HG02588 (cell line): ENCODE results near the gene TPSD1.
"Not testable (repeated sequence)": the region's sequence is repeated elsewhere in the genome, so short reads cannot be mapped to it uniquely, and the experiment has no call there.

Experiments
- ATAC-seq: cut with Tn5 transposase; IDR thresholded peaks from one replicate; pipeline ENCODE4 v1.9.1; 2021; ENCODE audit warnings: mild to moderate bottlenecking, moderate library complexity; ENCODE audit not compliant: unreplicated experiment

The TPSD1 gene

DNA sequence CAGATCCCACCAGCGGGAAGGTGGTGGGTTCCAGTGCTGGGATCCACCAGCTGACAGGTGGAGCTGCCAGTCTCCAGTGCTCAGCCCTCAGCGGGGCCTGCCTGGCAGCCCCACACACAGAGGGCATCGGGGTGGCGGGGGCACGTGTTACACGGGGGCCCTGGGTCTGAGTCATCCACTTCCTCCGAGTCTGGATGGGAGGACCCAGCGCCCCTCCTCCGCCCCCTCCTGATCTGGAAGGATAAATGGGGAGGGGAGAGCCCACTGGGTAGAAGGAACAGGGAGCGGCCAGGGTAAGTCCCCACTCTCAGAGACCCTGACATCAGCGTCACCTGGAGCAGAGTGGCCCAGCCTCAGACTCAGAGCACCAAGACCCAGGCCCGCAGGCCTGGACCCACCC, 15.4 kb upstream of the TPSD1 start, which contains the start of gene TPSAB1:
Gene TPSAB1, plus strand, starts transcription at position 270 of the 400 bp plus-strand sequence. CDS start 234 bp downstream, outside the sequence.
- ATAC-seq: not testable (repeated sequence)

DNA sequence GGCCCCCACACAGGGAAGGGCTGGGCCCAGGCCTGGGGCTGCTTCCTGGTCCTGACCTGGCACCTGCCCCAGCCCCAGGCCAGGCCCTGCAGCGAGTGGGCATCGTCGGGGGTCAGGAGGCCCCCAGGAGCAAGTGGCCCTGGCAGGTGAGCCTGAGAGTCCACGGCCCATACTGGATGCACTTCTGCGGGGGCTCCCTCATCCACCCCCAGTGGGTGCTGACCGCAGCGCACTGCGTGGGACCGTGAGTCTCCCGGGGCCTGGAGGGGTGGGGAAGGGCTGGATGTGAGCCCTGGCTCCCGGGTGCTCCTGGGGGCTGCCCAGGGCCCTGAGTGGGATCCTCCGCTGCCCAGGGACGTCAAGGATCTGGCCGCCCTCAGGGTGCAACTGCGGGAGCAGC, 14.8 kb upstream of the TPSD1 start:
- not testable (repeated sequence) for ATAC-seq

DNA sequence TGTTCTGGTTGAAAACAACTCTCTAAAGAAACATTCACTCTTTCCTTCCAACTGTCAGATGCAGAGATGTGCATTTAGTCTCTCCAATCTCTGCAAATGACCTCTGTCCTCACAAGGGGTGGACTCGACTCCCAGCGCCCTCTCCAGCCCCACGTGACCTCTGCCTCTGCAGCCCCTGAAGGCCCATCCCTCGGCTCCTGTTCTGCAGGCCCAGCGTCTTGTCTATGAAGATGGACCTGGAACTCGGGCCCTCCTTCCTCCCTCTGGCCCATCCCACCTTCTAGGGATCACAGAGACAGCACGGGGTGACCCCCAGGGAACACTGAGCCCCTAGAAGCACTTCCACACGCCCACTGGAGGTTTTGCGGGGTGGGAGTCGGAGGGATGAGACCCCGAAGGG, 12.5 kb upstream of the TPSD1 start:
- ATAC-seq: not testable (repeated sequence)

DNA sequence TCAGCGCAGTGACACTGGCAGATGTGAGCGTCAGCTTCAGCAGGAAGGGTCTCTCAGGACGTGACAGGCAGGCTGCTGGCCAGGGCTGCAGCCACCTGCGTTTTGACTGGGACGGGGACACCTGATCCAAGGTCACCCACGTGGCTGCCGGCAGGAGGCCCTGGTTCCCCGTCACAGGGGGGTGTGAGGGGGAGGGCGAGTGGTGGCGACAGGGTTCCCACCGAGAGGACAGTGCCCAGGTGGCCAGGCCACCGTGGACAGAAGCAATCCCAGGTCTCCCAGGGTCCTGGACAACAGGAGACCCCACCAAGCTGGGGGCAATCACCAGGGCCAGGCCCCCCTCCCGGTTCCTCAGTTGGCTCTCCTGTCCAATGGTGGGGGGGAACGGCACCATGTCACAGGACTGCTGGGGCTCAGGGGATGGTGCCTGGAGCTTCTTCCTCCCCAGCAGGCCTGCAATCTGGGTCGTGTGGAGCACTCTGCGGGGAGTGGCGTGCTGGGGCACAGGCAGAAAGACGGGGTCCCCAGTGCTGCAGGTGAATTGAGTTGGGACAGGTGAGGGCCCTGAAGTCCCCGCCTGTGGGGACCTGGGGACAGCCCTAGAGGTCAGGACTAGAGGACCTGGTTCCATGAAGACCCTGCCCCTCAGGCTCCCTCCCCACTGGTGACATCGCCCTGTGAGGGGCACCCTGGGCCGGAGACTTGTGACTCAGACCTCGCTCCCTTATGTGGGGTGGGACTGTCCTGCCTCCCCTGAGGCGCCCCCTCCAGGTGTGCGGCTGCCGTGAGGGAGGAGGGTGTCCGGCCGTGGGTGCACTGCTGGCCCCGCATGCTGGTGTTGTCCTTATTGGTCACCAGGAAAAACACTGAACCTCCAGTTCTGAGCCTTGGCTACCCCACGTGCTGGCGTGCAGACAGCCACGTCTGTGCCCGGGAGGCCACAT, 11.7 kb upstream of the TPSD1 start:
- ATAC-seq: not testable (repeated sequence)

DNA sequence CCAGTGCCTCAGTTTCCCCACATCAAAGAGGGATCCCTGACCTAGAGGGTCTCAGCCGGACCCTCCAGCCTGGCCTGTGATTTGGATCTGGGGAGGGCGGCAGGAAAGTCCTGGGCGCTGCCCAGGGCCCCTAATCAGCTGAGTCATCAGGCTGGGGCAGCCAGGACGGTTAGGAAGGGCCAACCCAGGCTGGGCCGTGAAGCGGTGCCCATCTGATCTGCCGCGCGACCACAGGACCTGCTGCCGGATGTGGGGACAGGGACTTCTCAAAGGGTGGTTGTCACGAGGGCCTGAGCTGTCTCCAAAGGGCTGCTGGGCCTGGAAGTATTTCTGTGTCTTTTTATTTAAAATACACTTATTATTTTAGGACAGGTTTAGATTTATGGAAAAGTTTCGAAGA, 11.0 kb upstream of the TPSD1 start:
- no peak for ATAC-seq

DNA sequence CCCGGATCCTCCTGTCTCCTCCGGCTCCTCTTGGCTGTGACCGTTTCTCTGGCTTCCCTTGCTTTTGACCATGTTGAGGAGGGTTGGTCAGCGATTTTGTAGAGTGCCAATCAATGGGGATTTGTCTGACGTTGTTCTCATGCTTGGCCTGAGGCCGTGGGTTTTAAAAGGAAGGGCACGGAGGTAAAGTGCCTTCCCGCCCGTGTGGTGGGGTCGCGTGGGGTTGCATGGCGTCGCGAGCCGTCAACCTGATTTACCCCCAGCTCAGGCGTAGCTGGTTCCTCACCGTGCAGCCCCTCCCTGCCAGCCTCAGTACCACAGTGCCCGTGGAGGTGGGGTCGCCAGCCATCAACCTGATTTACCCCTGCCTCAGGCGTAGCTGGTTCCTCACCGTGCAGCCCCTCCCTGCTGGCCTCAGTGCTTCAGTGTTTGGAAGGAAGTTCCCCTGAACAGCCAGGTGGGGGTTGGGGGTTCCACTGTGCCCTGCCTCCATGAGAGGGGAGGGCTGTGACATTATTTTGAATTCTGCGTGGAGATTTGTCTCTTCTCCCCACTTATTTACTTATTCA, 10.3 kb upstream of the TPSD1 start:
- ATAC-seq: no peak

DNA sequence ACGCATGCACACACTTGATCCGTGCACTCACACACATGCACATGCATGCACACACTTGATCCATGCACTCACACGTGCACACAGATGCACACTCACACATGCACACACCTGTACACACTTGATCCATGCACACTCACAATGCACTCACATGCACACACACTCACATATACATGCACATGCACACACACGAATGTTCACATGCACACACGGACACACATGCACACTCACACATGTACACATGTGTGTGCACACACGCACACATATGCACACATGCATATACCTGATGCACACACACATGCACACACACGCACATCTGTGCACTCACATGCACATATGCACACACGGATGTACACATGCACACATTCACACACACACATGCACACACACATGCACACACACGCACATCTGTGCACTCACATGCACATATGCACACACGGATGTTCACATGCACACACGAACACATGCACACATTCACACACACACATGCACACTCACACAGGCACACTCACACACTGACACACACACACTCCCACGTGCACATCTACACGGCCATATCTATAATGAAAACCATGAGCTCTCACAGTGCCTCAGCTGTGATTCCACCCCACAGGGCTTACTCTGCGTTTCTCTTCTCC, 7.8 kb upstream of the TPSD1 start:
- not testable (repeated sequence) for ATAC-seq

DNA sequence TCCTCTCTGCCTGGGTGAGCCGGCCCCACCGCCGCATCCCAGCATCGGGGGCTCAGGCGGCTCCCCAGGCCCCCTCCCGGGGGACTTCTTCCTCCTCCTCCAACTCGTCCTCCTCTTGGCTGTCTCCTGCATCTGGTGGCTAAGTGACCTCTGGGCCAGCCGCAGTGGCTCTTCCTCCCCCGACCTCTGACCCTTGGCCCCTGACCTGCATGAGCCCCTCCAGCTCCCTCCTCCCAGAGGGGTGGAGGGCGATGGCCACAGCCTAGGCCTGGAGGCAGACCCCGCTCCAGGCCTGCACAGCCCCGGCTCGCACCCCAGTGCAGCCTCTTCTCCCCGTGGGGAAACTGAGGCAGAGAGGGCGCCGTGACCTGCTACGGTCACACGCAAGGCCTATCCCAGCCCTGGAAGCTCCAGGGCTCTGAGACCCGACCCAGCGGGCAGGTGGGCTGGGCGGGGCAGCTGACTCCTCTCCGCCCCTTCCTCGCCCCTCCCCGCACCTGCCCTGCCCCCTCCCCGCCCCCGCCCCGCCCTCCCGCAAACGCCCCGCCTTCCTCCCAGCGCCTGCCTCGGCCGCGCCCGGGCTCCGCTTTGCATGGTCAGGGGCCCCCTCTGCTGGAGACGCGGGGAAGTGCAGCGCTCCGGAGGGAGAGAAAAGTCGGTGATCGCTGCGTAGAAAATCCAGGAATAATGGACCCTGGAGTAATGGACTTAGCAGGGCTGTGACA, 6.7 kb upstream of the TPSD1 start:
- not testable (repeated sequence) for ATAC-seq

DNA sequence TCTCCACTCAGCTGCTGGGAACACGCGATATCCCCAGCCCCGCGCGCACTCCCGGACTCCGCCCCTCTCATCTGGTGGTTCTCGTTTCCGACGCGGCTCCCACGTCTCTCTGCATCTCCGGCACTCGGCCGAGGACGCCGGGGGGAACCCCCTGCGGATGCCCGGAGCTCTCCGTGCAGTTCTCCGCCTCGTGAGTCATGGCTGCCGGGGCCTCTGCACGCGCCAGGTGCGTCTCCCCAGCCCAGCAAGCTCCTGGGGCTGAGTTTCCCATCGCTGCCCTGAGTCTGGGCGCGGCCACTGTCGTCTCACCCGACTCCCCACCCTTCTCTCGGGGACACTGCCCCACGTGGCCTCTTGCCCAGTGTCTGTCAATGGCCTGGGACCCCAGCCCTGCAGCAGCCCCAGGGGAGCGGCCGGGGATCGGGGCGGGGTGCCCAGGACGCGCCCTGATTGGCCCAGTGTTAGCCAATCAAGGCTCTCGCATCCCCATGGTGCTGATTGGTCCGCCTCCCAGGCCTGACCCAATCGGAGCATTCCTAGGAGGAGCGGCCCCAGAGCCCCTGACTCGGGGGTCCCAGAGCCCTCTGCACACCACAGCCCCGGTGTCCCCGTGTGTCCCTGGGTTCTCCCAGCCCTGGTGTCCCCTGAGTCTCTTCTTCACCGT, 2.0 kb upstream of the TPSD1 start:
- not testable (repeated sequence) for ATAC-seq

DNA sequence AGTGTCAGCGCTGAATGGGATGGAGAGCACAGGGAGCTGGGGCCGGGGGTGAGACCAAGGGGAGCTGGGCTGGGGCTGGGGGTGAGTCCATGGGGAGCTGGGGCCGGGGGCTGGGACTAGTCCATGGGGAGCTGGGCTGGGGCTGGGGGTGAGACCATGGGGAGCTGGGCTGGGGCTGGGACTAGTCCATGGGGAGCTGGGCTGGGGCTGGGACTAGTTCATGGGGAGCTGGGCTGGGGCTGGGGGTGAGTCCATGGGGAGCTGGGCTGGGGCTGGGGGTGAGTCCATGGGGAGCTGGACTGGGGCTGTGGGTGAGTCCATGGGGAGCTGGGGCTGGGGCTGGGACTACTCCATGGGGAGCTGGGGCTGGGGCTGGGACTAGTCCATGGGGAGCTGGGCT, 1.0 kb upstream of the TPSD1 start:
- not testable (repeated sequence) for ATAC-seq

DNA sequence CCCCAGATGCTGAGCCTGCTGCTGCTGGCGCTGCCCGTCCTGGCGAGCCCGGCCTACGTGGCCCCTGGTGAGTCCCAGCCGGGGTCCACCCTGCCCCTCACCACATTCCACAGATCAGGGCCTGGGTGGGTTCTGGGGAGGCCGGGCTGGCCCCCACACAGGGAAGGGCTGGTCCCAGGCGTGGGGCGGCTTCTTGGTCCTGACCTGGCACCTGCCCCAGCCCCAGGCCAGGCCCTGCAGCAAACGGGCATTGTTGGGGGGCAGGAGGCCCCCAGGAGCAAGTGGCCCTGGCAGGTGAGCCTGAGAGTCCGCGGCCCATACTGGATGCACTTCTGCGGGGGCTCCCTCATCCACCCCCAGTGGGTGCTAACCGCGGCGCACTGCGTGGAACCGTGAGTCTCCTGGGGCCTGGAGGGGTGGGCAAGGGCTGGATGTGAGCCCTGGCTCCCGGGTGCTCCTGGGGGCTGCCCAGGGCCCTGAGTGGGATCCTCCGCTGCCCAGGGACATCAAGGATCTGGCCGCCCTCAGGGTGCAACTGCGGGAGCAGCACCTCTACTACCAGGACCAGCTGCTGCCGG, 516 bp downstream of the TPSD1 start:
- not testable (repeated sequence) for ATAC-seq

DNA sequence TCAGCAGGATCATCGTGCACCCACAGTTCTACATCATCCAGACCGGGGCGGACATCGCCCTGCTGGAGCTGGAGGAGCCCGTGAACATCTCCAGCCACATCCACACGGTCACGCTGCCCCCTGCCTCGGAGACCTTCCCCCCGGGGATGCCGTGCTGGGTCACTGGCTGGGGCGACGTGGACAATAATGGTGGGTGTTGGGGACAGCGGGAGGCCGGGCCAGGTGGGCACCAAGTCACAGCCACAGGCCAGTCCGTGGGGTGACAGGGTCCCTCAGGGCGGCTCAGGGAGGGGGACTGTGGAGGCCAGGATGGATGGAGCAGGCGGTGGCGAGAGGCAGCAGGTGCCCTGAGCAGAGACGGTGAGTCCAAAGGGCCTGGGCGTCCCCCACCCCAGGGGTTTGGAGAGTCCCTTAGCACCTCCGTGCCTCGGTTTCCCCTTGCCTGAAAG, 1.0 kb downstream of the TPSD1 start:
- ATAC-seq: no peak

DNA sequence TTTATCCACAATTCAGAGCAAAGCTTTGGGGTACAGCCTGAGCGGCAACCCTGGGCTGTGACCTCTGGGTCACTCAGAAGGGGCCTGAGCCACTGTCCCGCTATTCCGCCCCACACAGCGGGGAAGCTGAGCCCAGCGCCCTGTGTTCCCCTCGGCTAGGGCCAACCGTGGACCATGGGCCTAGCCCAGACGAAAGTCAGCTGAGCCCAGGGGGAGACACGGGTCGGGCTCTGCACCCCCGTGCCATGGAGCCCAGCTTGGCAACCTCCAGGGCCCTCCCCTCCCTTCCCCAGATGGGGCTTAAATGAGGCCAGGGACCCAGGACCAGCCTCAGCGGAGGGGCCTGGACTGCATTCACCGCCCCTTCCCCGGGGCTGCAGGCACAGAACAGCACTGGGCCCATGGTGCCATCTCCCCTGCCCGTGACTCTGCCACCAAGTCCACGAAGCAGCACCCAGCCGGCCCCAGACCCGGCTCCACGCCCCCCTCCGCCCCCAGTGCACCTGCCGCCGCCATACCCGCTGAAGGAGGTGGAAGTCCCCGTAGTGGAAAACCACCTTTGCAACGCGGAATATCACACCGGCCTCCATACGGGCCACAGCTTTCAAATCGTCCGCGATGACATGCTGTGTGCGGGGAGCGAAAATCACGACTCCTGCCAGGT, 1.8 kb downstream of the TPSD1 start:
- no peak for ATAC-seq

DNA sequence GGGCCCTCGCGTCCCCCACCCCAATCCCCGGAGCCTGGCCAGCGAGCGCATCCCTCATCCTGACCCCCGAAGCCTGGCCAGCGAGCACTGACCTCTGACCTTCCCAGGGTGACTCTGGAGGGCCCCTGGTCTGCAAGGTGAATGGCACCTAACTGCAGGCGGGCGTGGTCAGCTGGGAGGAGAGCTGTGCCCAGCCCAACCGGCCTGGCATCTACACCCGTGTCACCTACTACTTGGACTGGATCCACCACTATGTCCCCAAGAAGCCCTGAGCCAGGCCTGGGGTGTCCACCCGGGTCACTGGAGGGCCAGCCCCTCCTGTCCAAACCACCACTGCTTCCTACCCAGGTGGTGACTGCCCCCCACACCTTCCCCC, 2.3 kb downstream of the TPSD1 start:
- ATAC-seq: no peak

DNA sequence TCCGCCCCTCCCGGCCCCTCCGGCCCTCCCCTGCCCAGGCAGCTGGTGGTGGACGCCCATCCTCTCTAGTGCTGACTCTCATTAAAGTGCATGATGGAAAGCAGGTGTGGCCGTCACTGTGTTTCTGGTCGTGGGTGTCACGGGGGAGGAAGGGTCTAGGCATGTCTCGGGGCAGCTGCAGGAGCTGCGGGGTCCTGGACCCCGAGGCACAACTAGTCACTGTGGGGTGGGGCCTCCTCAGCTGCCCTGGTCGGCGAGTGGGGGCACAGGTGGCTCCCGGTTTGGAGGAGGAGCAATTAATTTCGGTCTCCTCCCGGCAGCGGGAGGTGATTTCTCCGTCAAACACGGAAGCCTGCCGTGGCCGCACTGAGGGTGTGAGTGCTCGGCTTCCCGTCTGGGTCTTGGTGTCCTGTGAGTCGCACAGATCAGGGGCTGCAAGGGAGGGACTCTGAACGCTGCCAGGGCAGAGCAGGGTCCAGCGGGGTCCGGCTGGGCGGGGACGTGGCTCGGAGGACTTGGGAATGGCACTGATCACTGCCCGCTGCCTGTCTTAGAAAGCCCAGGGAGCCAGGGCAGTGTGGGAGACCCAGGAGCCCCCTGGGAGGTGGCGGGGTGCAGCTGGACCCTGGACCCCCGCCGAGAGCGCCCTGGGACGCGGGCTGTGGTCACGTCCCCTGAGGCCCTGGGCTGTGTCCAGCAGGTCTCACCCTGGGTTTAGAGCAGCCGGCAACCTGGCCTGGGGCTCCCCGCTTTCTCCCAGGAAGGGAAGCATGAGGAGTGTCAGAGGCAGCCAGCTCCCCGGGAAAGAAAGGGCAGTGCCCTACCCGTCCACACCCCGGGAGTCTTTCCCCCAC, 3.3 kb downstream of the TPSD1 start:
- ATAC-seq: no peak

DNA sequence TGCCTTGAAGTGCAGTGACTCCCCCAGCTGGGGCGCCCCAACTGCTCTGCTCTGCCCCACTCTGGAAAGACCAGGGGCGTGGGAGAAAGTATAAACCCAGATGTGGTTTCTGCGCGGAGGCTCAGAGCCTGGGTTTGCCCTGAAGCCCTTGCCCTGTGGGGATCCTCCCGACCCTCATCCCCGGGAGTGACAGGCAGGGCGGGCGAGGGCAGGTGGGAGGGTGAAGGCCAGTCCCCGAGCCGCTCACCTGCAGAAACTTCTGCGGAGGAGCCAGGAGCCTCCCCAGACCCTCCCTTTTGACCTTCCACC, 3.8 kb downstream of the TPSD1 start:
- no peak for ATAC-seq

DNA sequence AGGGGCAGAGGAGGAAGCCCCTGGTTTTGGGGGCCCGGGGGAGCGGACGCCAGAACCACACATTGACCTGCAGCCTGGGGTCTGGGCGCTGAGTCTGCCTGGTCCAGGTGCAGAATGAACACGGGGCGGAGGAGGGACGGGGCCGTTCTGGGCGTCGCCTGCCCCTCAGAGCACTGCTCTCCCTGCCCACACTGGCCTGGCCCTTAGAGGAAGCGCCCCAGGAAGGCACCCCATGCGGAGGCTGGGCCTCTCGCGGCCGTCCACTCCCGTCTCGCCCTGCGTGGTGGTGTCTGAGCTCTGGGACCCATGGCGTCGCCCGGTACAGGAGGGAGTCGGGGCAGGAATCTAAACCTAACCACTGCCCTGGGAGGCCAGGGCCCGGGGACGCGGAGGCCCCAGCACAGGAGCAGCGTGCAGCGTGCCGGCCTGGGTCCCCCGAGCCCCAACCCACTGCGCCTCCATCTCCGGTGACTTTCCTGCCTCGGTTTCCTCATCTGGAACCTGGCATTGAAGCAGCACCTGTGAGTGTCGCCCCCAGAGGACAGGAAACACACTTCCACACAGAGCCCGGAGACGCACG, 4.3 kb downstream of the TPSD1 start:
- ATAC-seq: no peak

DNA sequence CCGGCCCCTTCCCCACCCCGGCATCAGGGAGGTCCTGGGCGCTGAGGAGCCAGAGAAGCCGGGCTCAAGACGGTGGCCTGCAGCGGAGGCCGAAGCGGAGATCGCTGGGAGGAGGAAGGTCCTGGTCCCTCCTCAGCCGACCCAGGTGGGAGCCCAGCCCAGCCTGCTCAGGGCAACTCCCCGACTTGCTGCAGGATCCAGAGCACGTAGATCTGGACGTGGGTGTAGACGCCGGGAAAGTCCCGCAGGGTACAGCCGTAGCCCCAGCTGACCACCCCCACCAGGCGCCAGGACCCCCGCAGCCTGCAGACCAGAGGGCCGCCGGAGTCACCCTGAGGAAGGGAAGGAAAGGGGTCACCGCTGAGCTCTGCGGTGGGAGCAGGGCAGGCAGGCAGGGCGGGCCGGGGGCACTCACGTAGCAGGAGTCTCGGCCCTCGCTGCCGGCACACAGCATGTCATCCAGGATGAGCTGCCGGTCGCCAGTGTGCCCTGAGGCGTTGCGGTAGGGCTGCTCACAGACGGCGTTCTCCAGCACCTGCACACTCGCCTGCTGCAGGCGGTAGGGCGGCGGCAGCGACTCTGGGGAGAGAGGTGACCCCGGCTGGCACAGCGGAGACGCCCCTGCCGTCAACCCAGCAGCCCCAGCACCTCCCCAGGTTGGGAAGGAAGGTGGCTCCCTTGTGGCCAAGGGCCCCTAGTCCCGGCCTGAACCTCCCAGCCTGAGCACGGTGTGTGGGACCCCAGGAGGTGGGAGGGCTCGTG, 5.4 kb downstream of the TPSD1 start:
- no peak for ATAC-seq
